CMK (cell line): ENCODE measurements around the gene NEUROD2.
"Not testable (repeated sequence)": the region's sequence is repeated elsewhere in the genome, so short reads cannot be mapped to it uniquely, and the experiment has no call there.

Experiments used
- DNase-seq: peaks from one replicate; pipeline ENCODE4 v3.0.0-alpha.2; 2010; ENCODE audit warnings: low read depth

The NEUROD2 gene

DNA sequence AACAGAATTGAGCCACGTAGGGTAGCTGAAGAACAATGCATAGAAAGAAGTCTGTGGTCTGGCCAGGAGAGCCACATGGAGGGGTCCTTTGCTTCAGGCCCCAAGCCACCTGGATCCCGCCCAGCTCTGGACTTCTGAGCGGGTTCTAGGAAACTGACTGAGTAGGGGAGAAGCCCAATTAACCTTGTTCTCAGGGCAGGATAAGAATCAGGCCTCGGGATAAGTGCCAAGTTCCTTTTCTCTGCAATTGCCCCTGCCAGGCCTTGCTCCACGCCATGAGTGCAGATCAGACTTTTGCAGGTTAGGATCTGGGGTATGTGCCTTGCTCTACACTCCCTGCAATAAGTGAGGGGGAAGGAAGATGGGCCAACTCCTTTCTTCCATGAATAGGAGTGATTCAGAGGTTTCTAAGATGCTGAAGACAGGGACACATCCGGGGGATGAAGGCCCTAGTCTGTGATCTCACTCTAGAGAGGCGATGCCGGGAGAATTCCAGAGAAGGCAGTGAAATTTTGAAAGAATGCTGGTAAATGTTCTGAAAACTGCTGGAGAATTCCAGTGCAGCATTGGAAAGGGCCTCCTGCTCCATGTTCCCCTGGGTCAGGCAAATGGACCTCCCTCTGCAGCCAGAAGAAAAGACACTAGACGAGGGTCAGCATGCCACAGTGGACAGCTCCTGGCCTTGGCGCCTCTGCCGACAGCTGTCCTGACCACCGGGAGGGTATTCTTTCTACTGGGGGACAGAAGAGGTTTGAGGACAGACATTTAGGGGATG, 5.8 kb downstream of the NEUROD2 start:
- DNase-seq = no peak

DNA sequence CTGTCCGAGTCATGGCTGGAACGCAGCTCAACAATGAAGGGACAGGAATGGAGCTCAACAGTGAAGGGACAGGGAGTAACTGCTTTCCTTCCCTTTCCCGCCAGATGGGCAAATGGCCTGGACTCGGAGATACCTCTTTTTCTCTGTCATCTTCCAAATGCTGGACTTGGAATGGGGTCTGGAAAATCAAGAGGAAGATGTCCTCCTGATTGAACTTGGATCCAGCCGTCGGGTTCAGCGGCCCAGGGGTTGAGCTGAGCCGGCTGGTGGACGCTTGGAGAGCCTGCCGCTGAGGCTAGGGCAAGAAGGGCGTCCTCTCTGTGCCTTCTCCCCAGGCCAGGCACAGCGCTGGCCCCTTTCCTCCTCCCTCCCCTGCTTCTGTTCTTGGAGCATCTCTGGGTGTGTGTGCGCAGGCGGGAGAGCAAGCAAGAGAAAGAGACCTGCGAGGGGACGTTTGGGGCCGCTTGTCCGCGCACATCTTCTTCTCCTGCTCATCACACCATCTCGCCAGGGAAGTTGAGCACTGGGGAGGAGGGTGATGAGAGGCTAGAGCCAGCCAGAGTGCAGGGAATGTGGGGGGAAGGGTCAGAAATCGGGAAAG, 6.6 kb downstream of the NEUROD2 start:
- DNase-seq = no peak

DNA sequence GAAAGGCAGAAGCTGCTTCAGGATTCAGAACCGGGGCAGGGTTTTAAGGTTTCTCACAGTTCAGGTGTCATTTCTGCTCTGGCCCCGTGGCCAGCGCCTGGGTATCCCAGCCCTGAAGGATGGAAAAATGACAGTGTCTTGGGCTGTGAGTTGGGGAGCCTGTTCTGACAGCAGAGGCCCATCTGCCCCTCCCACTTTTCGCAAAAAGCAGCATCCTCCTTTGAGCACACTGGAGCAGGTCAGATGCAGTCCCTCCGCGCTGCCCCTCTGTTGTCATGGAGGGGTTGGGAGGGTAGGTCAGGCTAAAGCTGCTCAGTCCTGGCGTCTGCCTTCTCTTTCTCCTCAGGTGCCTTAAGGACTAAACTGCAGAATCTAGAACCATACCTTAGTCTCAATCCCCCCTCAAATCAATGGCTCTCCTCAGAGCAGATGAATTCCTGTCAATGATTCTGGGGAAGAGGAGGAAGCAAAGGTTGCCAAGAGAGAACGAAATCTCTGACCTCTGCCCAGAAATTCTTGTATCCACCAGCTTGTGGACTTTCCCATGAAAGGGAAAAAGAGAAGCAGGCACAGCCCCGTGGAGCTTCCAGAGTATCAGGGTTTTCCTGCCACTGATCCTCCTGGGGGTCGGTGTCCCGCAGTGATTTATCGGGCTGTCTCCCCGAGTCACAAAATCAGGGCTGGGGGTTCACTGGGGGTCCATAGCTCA, 7.3 kb downstream of the NEUROD2 start:
- no peak for DNase-seq

DNA sequence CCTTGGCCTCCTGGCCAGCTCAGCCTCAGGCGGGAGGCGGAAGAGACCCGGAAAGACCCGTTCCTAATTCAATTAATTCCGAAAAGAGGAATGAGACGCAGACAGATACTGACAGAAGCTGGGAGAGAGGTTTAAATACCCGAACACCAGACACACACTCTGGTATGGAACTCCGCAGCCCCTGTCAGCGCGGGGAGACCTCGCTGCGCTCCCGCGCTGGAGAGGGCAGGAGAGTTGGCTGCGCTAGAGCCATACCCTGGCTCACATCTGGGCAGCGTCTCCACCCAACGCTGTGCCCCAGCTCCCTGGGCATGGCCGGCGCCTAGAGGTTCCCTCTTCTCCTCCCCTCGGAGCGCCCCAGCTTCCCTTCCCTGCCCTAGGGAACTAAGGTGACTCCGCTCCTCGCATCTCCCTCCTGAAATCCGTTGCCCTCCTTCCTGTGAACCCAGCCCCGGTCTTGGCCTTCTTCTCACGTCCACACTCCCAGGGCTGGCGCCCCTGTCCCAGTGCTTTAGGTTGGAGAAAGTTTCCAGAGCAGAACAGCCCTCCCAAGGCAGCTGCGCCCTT, 8.0 kb downstream of the NEUROD2 start:
- no peak for DNase-seq

DNA sequence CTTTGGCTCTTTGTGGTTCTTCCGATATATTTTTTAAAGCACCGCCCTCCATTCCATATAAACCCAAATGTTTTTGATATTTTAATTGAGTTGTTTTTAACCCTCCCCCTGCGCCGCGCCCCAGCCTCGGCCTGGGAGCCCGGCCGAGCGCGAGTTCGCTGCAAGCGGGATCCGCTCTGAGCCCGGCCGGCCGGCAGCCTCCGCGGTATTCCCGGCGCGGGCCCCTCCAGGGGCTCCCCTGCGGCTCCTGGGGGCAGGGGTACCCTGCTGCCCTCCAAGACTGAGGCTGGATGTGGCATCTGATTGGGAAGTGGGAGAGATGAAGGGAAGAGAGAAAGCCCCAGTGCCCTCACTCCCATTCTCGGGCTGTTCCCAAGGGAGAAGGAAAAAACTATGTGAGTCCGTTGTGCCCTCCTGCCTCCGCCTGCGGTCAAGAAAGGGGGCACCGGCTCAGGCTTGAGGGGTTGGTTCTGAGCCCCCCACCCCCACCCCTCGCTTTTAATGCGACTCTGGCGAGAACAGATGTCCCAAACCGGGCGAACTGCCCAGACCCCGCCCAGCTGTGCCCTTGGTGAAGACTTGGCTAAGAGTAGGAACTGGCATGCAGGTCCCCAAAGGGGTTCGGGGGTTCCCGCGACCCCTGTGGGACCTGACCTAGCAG, 8.6 kb downstream of the NEUROD2 start:
- DNase-seq = no peak

DNA sequence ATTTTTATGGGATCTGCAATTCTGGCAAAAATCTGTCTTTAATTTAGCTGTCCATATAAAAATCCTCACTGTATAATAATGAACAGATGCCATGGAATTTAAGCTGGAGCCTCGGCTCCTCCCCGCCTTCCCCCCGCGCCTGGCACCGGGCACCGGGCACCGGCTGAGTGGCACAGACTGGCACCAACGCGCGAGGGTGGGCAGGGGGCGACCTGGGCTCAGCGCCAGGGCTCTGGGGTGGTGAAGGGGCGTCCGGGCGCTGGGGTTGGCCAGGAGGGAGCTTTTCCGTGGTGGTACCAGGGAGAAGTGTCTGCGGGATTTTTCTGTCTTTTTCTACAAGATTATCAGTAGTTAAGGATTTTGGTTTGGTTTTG, 9.1 kb downstream of the NEUROD2 start:
- DNase-seq = no peak

DNA sequence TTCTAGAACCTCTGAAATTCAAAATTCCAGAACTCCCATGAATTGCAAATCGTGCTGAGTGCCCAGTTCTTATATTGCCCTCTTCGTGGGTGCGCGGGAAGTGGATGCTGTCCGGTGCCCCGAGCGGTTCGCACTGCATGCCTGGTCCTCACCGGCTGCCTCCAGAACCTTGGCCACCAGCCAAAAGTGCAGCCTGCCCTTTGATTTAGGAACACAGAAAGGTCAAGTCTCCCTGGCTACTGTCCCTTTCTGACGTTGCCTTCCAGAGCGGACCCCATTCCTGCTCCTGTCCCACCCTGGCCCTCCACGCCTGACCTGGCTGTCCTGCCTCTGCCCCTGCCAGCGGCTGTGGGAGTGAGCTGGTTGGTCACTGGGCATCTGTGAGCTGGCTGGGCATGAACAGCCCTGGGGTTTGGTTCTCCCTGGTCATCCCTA, 9.7 kb downstream of the NEUROD2 start:
- DNase-seq = no peak

DNA sequence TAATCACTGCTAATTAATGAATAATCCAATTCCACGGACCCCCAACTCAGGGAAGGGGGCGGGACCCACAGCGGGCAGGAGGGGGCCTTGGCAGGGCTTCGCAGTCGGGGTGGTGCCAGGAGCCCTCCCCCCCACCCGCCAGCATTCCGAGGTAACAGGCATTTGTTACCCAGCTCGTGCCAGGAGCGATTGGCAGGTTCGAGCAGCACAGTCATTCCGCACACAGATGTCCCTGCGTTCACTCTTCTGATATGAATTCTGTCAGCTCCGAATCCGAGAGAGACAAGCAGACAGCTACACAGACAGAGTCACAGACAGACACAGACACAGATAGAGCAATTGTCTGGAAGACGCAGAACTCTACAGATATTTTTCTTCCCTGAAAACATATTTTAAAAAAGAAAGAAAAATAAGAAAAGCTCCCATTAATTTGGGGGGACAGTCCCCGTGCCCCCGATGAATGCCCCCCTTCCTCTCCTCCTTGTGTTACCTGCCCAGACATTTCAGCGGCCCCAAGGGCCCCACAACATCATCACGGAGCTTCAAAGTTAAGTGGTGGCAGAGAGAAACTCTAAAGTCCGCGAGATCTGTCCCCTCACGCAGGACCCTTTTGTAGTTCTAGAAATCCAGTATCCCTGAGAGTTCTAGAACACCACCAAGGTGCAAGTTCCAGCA, 10.2 kb downstream of the NEUROD2 start:
- no peak for DNase-seq

DNA sequence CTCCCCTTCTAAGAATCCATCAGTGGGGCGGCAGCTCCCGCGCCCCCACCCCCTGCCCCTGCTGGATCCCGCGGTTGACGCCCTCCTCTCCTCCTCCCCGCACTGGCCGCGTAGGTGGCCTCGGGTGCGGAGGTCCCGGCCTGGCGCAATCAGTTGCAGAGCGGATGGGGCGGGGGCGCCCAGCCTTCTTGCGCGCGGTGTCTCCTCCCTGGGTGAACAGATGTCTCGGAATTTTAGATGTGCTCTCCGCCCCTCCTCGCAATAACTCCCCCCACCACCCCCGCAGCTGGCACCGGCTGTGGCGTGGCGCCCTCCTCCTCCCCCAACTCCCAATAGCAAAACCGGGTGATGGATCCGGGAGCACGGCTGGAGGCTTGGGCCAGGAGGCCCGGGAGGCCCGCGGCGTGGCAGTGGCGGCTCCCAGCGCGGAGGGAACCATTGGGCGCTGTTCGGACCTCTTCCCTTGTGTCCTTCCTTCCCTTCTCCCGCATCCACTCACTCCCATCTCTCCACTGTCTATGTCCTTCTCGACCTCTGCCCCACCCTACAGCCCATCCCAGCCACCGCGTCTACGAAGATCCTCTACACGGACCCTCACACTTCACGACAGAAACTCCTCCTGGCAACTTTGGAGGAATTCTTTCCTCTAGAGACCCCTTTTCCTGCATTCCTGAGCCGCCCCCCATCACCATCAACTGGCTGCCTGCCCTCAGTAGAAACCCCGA, 11.0 kb downstream of the NEUROD2 start:
- no peak for DNase-seq

DNA sequence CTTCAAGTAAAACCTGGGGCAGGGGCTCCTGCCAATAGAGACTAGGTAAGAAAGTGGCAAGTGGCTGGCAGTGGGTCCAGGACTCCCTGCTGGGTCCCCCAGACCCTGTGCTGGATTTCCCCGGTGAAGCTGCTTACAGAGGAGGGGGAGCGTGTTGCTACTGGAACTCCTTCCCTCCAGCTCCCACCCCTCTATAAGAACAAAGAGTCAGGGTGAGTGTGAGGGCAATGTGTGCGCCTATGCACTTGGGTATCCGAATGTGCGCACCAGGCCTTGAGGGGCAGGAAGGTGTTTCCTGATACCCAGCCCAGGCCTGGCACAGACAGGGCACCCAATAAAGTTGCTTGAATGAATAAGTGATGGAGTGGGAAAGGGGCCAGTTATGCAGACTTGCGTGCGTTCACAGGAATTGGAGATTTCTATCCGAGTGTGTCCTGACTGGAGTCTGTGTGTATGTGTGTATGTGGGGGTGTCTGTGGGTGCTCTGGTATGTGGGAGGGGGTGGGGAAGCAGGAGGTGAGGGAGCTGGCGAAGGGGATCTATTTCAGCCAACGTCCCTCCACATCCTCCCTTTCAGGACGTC, 11.7 kb downstream of the NEUROD2 start:
- no peak for DNase-seq

DNA sequence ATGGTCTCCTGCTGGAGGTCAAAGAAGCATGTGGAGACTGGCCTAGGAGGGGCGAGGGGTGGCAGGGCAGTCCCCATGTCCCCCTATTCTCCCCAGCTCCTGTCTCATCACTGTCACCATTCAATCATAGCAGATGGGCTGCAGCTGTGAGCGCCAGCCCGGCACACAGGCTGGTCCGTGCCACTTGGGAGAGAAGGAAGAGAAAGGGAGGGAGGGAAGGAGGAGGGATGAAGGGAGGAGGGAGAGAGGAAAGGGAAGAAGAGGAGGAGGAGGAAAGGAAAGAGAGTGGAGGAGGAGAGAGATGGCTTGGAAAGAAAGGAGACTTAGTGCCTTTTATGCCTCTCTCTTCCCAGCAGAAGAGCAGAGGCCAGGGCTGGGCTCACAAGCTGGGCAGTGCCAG, 12.4 kb downstream of the NEUROD2 start:
- DNase-seq = no peak

DNA sequence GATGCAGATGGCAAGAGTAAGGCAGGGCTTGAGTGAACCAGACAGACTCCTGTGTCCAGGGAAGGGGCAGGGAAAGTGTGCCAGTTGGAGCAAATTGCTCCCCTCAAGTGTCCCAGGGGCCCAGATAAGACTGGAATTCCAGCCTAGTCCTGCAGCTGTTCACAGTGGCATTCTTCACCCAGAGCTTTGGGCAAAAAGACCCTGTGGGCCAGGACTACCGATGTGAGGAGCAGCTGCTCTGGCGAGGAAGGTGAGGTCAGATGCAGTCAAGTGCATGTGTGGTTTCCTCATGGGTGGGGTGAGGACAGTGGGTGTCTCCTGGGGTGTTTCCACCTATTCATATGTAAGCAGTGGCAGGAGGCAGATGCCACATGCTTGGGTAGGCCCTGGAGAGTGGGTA, 14.3 kb downstream of the NEUROD2 start:
- DNase-seq = no peak

DNA sequence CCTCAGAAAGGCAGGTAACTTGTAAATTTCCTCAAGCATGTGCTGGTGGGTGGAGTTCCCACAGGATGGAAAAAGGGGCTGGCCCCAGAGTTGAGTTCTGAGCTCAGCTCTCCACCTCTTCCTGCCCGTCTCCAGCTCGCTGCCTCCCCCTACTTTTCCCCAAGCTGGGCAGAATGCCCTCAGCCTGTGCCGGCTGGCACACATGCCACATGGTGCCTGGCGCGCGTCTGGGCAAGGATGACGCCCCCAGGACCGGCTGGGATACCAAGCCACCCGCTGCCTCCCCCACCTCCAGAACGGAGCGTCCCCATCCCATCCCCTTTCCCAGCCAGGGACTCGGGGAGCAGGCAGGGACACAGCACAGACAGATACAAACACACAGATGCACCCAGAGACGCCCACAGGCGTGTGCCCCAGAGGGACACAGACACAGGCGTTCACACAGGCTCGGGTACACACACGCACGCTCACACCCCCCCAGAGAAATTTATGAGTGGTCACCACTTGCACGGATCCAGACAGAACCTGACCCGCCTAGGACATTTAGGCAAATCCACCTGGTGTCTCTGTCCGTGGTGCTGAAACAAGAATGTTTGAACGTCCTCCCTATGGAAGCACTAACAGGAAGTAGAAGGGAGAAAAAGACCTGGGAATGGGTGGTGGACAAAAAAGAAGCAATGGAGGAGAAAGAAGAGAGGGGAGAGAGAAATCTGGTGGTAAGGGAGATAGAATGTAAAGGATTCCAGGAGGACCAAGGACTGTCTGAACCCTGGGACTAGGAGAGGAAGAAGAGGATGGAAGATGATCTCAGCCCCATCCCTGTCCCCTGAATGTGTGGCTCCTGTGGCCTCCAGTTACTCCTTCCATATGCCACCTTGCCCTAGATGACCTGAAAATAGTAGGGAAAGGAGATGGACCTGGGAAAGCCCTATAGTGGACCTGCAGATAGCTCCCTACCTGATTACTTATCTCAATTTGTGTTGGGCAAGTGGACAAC, 15.5 kb downstream of the NEUROD2 start:
- no peak for DNase-seq

DNA sequence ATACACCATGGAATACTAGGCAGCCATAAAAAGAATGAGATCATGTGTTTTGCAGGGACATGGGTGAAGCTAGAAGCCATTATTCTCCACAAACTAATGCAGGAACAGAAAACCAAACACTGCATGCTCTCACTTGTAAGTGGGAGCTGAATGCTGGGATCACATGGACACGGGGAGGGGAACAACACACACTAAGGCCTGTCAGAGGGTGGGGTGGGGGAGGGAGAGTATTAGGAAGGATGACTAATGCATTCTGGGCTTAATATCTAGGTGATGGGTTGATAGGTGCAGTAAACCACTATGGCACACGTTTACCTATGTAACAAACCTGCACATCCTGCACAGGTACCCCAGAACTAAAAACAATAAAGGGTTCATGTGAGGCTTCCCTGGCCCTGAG, 17.5 kb downstream of the NEUROD2 start:
- DNase-seq = not testable (repeated sequence)

DNA sequence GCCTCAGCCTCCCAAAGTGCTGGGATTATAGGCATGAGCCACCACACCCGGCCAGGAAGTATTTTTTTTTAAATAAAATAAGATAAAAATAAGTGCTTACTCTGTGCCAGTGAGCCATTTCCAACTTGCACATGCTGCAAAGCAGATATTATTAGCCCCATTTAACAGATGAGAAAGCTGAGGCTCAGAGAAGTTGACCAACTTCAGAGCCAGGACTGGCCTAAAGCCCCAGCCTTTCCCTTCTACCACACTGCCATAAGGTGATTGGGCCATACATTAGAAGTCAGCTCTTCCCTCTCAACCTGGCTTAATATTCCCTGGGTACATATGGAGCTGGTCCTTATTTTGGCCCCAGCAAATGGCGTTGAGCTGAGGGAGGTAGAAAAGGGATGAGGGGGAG, 25.1 kb downstream of the NEUROD2 start:
- no peak for DNase-seq

DNA sequence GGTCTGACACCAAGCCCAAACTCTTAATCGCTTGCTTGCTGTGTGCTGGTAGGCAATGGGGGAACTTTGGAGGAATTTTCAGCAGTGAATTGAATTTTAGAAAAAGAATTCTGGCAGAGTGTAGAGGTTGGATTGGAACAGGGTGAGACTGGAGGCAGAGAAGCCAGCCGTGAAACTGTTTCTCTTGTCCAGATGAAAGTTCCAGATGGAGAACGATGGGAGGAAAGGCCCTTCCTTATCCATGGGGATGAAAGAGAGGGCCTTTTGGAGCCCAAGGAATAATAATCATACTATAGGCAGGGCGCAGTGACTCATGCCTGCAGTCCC, 26.0 kb downstream of the NEUROD2 start:
- DNase-seq = no peak

DNA sequence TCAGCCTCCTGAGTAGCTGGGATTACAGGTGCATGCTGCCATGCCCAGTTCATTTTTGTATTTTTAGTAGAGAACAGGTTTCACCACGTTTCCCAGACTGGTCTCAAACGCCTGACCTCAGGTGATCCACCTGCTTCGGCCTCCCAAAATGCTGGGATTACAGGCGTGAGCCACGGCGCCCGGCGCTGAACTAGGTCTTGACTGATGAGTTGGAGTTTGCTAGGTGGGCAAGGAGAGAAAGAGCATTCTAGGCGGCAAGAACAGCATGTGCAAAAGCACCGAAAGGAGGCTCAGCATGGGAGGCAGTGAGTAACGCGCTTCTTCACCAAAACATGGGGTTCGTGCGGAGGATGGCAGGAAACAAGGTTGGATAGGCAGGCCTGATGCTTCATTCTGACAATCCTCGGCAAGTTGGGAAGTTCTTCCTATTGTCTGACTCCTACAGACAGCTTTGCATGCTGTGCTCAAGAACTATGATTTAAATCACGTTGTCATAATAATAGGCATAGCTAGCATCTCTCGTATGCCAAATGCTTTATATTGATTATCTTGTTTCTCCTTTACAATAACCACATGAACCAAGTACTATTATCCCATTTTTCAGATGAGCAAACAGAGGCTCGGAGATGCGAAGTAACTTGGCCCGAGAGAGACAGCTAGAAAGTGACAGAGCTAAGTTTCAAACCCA, 26.5 kb downstream of the NEUROD2 start:
- no peak for DNase-seq

DNA sequence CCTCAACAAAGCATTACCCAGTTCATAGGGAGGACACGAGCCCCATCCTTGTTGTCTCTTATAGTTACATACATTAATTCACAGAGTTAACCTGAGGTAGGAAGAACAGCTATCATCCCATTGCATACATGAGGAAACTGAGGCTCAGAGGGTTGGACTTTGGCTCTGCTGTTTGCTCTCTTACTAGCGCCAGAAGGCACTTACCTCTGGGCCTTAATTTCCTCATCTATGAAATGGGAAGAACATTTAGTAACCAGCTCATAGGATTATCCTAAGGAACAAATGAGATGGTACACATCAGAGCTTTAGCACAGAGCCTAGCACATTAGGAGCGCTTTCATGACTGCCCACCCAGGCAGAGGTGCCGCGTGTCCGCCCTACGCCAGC, 27.6 kb downstream of the NEUROD2 start:
- no peak for DNase-seq
